HUES48 (cell line): ENCODE results near the gene ZNF438.

Experiments used
- H3K27ac ChIP-seq: one replicate; pipeline ENCODE4 v1.7.0; 2013; ENCODE audit warnings: low read depth, low read length, inconsistent platforms
- H3K27me3 ChIP-seq: 2 replicates; pipeline ENCODE4 v1.6.1; 2013; ENCODE audit warnings: mild to moderate bottlenecking, low read length; ENCODE audit not compliant: control insufficient read depth, insufficient read depth
- H3K36me3 ChIP-seq: 2 replicates; pipeline ENCODE4 v1.6.1; 2013; ENCODE audit warnings: low read length; ENCODE audit not compliant: control insufficient read depth, insufficient read depth
- H3K4me1 ChIP-seq: 2 replicates; pipeline ENCODE4 v1.6.1; 2013; ENCODE audit warnings: mild to moderate bottlenecking, low read length; ENCODE audit not compliant: control insufficient read depth, insufficient read depth
- H3K4me3 ChIP-seq: 2 replicates; pipeline ENCODE4 v1.5.1; 2013; ENCODE audit warnings: mild to moderate bottlenecking, low read depth, low read length
- H3K9ac ChIP-seq: 2 replicates; pipeline ENCODE4 v1.6.1; 2013; ENCODE audit warnings: mild to moderate bottlenecking, low read depth, low read length, moderate library complexity
- H3K9me3 ChIP-seq: 2 replicates; pipeline ENCODE4 v1.6.1; 2013; ENCODE audit warnings: low read length; ENCODE audit not compliant: control insufficient read depth, insufficient read depth

Gene ZNF438

GRCh38 chr10:31013331-31013730 is 18.3 kb downstream of the ZNF438 start:
- Histone ChIP-seq H3K27ac (no peak overlapping the region), H3K4me3 (no peak overlapping the region), H3K4me1 (no peaks in the 10 kb centered on the region), H3K9me3 (no peaks in the 10 kb centered on the region), H3K9ac (no peak overlapping the region), H3K27me3 (no peaks in the 10 kb centered on the region), H3K36me3 (no peaks in the 10 kb centered on the region)

- H3K27ac ChIP-seq, result no peak overlapping the region
- H3K9ac ChIP-seq, result no peak overlapping the region
- no peak overlapping the region for H3K4me3 ChIP-seq
- no peaks in the 10 kb centered on the region for H3K27me3 ChIP-seq
- no peaks in the 10 kb centered on the region for H3K36me3 ChIP-seq
- no peaks in the 10 kb centered on the region for H3K9me3 ChIP-seq
- H3K4me1 ChIP-seq, result no peaks in the 10 kb centered on the region
Observed at GRCh38 chr10:31011665-31012022, 20.0 kb downstream of the ZNF438 start.

GRCh38 chr10:31011017-31011664 is 20.5 kb downstream of the ZNF438 start:
- no peaks in the 10 kb centered on the region for H3K9me3 ChIP-seq
- no peaks in the 10 kb centered on the region for H3K4me1 ChIP-seq
- H3K27me3 ChIP-seq, result no peaks in the 10 kb centered on the region
- H3K27ac ChIP-seq, result no peak overlapping the region
- no peak overlapping the region for H3K4me3 ChIP-seq
- no peak overlapping the region for H3K9ac ChIP-seq
- no peaks in the 10 kb centered on the region for H3K36me3 ChIP-seq

GRCh38 chr10:31010062-31010461 is 21.6 kb downstream of the ZNF438 start:
- Histone ChIP-seq H3K36me3 (no peaks in the 10 kb centered on the region), H3K27me3 (no peaks in the 10 kb centered on the region), H3K9me3 (no peaks in the 10 kb centered on the region), H3K9ac (no peak overlapping the region), H3K4me1 (no peaks in the 10 kb centered on the region), H3K27ac (no peak overlapping the region), H3K4me3 (no peak overlapping the region)

- H3K9me3 ChIP-seq, result no peaks in the 10 kb centered on the region
- H3K9ac ChIP-seq, result no peak overlapping the region
- no peak overlapping the region for H3K27ac ChIP-seq
- H3K4me3 ChIP-seq, result no peak overlapping the region
- H3K36me3 ChIP-seq, result no peaks in the 10 kb centered on the region
- H3K27me3 ChIP-seq, result no peaks in the 10 kb centered on the region
- no peaks in the 10 kb centered on the region for H3K4me1 ChIP-seq
Observed at GRCh38 chr10:31005895-31006294, 25.8 kb downstream of the ZNF438 start.

- Histone ChIP-seq H3K9me3 (no peaks in the 10 kb centered on the region), H3K27me3 (no peaks in the 10 kb centered on the region), H3K27ac (no peak overlapping the region), H3K4me1 (no peaks in the 10 kb centered on the region), H3K4me3 (no peak overlapping the region), H3K36me3 (no peaks in the 10 kb centered on the region), H3K9ac (no peak overlapping the region)
Observed at GRCh38 chr10:31004611-31005193, 27.0 kb downstream of the ZNF438 start.

GRCh38 chr10:31001740-31002139 is 29.9 kb downstream of the ZNF438 start:
- Histone ChIP-seq H3K4me1 (peaks cover 1% of the 10 kb centered on the region; the same call in 1 of the 2 replicates), H3K27me3 (no peaks in the 10 kb centered on the region), H3K36me3 (no peaks in the 10 kb centered on the region), H3K27ac (no peak overlapping the region), H3K4me3 (no peak overlapping the region), H3K9me3 (no peaks in the 10 kb centered on the region), H3K9ac (no peak overlapping the region)

GRCh38 chr10:31000867-31001266 is 30.8 kb downstream of the ZNF438 start:
- no peak overlapping the region for H3K9ac ChIP-seq
- H3K9me3 ChIP-seq, result no peaks in the 10 kb centered on the region
- H3K4me1 ChIP-seq, result peaks cover 5% of the 10 kb centered on the region; the same call in 1 of the 2 replicates
- H3K27me3 ChIP-seq, result no peaks in the 10 kb centered on the region
- no peak overlapping the region for H3K27ac ChIP-seq
- H3K36me3 ChIP-seq, result no peaks in the 10 kb centered on the region
- H3K4me3 ChIP-seq, result no peak overlapping the region

- no peak overlapping the region for H3K4me3 ChIP-seq
- peaks cover 3% of the 10 kb centered on the region for H3K9me3 ChIP-seq
- H3K27me3 ChIP-seq, result no peaks in the 10 kb centered on the region
- peaks cover 5% of the 10 kb centered on the region; the same call in 1 of the 2 replicates for H3K4me1 ChIP-seq
- no peak overlapping the region for H3K27ac ChIP-seq
- no peak overlapping the region for H3K9ac ChIP-seq
- no peaks in the 10 kb centered on the region for H3K36me3 ChIP-seq
Observed at GRCh38 chr10:31000071-31000782, 31.4 kb downstream of the ZNF438 start.

GRCh38 chr10:30999070-30999712 is 32.5 kb downstream of the ZNF438 start:
- no peak overlapping the region for H3K9ac ChIP-seq

More at GRCh38 chr10:30999070-30999712, 32.5 kb downstream of the ZNF438 start:
- Histone ChIP-seq H3K36me3 (no peaks in the 10 kb centered on the region), H3K27ac (no peak overlapping the region), H3K27me3 (no peaks in the 10 kb centered on the region), H3K9me3 (peaks cover 12% of the 10 kb centered on the region), H3K4me1 (peaks cover 5% of the 10 kb centered on the region; the same call in 1 of the 2 replicates), H3K4me3 (no peak overlapping the region)
